Measurements from ENCODE around the gene VPS13C. TPM values are rescaled to one million over a fixed set of nuclear protein-coding genes. Genes with fewer than 3 reads are reported as not detected.
"Not testable (repeated sequence)": the region's sequence is repeated elsewhere in the genome, so short reads cannot be mapped to it uniquely, and the experiment has no call there.

Gene VPS13C
- total RNA-seq, 2 experiments from 2014 or later, result 87.9 to 100 TPM

DNA sequence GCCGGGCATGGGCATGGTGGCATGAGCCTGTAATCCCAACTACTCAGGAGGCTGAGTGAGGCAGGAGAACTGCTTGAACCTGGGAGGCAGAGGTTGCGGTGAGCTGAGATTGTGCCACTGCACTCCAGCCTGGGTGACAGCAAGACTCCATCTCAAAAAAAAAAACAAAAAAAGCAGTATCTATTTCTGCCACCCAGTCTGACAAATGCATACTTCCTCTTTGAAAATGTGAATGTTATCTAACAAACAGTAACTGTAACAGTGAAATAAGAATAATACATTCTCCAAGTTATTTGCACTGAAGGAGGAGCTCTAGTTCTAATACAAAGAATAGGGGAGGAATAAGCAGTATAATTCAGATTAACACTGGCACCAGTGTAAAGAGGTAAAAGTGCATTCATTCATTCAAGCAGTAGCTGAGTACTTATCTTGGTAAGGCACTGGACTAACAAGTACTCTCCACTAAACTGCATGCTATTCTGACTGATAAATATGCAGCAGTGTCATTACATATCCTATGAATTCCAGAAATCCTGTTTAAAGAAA is 12.9 kb downstream of the VPS13C start:
- Mint-ChIP-seq H3K4me3 (no peak overlapping the region), H3K27ac (no peak overlapping the region), H3K36me3 (peaks cover 13% of the 10 kb centered on the region), H3K27me3 (no peaks in the 10 kb centered on the region), H3K9me3 (peaks cover 2% of the 10 kb centered on the region), H3K4me1 (peaks cover 17% of the 10 kb centered on the region)
- no peak for ATAC-seq (ENCODE audit: low read depth)
- DNase-seq, result no peak
- POLR2A ChIA-PET, result no interaction called here

DNA sequence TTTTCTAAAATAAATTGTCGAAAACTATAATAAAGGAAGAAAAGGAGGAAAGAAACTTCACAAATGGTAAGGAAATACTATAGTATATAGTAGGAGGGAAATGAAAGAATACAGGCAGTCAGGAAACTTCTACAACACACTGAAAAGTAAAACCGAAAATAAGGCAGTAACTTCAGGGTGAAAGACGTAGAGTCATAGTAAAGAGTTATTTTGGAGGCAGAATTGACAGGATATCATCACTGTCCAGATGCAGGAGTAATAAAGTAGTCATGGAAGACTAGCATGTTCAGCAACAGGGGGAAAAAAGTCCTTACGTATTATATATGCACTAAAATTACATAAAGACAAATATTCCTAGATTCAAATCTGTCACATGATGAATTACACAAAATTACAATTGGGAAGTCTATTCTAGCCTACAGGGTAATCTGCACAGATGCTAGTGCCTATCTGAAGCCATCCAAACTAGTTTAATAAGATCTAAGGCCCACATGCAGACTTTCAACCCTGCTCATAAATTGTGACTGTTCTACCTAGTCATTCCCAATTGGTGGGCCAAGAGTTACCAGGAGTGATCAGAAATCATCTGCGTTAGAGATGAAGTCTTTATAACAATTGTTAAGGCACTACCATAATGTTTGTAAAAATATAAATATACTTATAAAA is 14.0 kb downstream of the VPS13C start:
- DNase-seq (no peak), ATAC-seq (ENCODE audit: low read depth) (peak; percentile 50)
- Mint-ChIP-seq H3K4me3 (peak overlapping the region; percentile 70), H3K9me3 (peaks cover 2% of the 10 kb centered on the region), H3K36me3 (peaks cover 11% of the 10 kb centered on the region), H3K4me1 (peaks cover 17% of the 10 kb centered on the region), H3K27ac (peak overlapping the region; percentile 71), H3K27me3 (no peaks in the 10 kb centered on the region)
- POLR2A ChIA-PET, result no interaction called here

DNA sequence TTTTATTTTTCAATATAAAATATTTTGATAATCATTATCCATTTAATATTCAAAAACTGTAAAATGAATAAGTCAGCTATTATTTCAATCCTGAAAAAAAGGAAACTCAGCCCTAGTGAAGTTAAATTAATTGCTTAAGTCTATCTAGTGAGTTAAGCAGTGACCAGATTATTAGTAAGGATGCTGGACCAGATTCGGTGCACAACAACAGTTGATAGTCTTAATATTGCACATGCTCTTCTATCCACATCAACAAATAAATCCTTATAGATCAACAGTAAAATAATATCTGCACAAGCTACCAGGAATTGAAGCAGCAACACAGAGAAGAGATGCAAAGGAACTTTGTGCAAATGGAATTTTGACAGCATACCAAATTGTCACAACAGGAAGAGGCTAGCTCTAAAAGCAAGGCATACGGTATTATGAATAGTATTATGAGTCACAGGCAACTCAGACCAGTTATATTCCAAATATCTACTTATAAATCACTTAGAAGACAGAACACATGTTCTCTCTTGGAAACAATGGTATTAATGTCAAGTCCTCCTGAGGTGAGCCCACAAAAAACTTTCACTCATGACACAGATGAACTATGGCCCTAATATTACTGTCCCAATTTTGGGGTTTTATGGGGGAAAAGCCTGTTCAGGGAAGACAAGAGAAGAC is 24.9 kb downstream of the VPS13C start:
- ATAC-seq (ENCODE audit: low read depth), result no peak
- H3K4me3 Mint-ChIP-seq, result no peak overlapping the region
- POLR2A ChIA-PET, result no interaction called here
- H3K36me3 Mint-ChIP-seq, result peaks cover 29% of the 10 kb centered on the region
- DNase-seq, result no peak
- H3K9me3 Mint-ChIP-seq, result peaks cover 7% of the 10 kb centered on the region
- H3K27me3 Mint-ChIP-seq, result no peaks in the 10 kb centered on the region
- H3K27ac Mint-ChIP-seq, result no peak overlapping the region
- peaks cover 4% of the 10 kb centered on the region for H3K4me1 Mint-ChIP-seq

DNA sequence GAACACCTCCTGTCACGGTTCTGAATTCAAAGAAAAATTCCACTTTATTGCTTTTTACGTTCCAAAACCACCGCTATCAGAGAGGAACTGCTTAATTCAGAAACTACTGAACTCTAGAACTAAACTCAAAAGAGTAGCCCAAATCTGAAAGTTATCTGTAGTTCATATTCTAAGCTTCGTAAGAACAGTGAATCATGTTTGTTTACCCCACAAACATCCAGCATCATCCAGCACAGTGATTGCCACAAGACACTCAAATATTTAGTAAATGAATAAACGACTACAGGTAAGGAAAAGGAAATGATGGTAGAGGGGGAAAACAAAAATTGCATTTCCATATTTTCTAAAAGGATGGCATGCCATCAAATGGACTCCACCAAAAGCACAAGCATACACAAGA is 32.3 kb downstream of the VPS13C start:
- POLR2A ChIA-PET, result no interaction called here
- H3K4me1 Mint-ChIP-seq, result peaks cover 8% of the 10 kb centered on the region
- DNase-seq, result no peak
- H3K27me3 Mint-ChIP-seq, result no peaks in the 10 kb centered on the region
- H3K9me3 Mint-ChIP-seq, result no peaks in the 10 kb centered on the region
- H3K36me3 Mint-ChIP-seq, result peaks cover 36% of the 10 kb centered on the region
- no peak overlapping the region for H3K27ac Mint-ChIP-seq
- no peak for ATAC-seq (ENCODE audit: low read depth)
- no peak overlapping the region for H3K4me3 Mint-ChIP-seq

DNA sequence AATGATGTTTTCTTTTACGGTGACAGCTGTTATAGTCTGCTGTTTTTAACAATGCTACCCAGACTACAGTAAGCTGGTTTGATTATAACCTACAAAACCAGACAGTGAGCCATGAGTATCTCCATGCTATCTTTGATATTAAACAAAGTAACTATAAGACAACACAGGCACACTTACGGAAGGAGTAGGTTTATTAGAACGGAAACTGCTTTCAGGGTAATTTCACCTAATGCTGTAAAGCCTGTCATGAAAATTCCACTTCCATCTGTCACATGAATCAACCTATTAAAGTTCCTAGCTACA is 33.0 kb downstream of the VPS13C start:
- POLR2A ChIA-PET, result no interaction called here
- Mint-ChIP-seq H3K36me3 (peaks cover 36% of the 10 kb centered on the region), H3K4me3 (no peak overlapping the region), H3K4me1 (peaks cover 8% of the 10 kb centered on the region), H3K9me3 (no peaks in the 10 kb centered on the region), H3K27me3 (no peaks in the 10 kb centered on the region), H3K27ac (no peak overlapping the region)
- ATAC-seq (ENCODE audit: low read depth) (no peak), DNase-seq (no peak)

DNA sequence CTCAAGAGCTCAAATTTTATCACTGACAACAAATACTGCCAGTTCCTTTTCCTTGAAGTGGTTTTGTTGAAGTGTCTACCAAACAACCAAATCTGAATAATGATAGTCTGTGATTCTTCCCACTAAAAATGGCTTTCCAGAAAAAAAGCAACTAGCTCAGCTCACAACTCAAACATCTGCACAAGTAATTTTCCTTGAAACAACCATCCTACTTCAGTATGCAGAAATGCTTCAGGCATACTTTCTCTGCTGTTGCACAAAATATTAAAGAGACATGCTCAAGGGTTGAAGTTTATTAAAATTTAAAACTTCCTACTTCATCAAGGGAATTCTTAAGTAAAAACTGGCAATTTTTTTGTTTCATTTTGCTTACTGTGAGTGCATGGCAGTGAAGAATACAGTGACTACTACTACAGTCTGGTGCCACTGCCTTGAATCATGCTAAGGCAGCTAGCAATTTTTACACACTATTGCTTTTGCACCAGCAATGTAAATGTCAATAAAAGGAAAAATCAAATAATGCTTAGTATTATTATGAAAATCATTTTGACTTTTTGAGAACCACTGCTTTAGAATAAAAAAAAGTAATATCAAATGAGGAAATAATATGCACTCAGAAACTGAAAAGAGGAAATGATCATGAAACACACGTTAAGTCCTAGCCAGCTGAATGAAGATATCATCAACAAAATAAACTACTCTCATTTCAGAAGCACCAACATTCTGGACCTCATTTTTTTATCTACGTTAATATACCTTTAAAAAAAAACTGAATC is 33.6 kb downstream of the VPS13C start:
- no peak for DNase-seq
- Mint-ChIP-seq H3K27me3 (no peaks in the 10 kb centered on the region), H3K4me3 (no peak overlapping the region), H3K4me1 (peaks cover 8% of the 10 kb centered on the region), H3K36me3 (peaks cover 40% of the 10 kb centered on the region), H3K27ac (no peak overlapping the region), H3K9me3 (no peaks in the 10 kb centered on the region)
- no peak for ATAC-seq (ENCODE audit: low read depth)
- POLR2A ChIA-PET, result no interaction called here

DNA sequence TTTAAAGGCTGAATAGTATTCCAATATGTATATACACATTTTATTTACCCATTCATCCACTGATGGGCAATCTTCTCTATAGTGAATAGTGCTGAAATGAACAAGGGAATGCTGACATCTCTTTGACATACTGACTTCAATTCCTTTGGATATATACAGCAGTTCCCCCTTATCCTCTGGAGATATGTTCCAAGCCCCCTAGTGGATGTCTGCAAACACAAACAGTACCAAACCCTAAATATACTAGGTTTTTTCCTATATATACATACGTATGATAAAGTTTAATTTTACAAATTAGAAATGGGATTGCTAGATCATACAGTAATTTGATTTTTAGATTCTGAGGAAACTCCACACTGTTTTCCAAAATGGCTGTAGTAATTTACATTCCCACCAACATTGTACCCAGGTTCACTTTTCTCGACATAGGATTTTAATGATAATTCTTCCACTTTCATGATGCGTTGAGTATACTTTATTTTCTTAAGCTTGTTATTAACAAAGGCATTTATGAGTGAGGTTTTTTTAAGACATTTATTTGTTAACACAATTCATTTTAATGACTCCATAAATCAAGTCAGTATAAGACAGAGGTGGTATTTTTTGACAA is 38.2 kb downstream of the VPS13C start:
- POLR2A ChIA-PET, result no interaction called here
- Mint-ChIP-seq H3K9me3 (peaks cover 8% of the 10 kb centered on the region), H3K4me1 (peaks cover 4% of the 10 kb centered on the region), H3K4me3 (no peak overlapping the region), H3K27ac (no peak overlapping the region), H3K27me3 (no peaks in the 10 kb centered on the region), H3K36me3 (peaks cover 46% of the 10 kb centered on the region)
- ATAC-seq (ENCODE audit: low read depth) (no peak), DNase-seq (no peak)

DNA sequence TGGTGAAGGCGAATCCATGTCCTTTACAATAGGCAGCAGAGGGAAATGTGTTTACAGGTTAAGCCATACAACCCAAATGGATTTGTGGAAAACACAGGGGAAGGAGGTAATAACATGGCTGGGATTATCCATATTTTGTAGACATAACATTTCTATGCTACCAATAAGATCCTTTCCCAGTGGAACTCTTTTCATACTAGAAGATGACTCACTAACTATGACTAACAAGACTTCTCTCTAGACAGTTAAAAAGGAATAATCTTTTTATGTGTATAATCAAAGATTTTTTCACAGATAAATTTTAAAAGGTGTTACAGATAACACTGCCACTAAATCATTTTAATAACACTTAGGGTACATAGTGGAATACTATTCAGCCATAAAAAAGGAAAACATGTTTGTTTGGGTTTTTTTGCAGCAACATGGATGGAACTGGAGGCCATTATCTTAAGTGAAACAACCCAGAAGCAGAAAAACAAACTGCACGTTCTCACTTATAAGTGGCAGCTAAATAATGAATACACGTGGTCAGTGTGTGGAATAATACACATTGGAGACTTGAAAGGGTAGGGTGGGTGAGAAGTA is 39.6 kb downstream of the VPS13C start:
- Mint-ChIP-seq H3K4me3 (no peak overlapping the region), H3K36me3 (peaks cover 48% of the 10 kb centered on the region), H3K4me1 (peaks cover 3% of the 10 kb centered on the region), H3K27me3 (no peaks in the 10 kb centered on the region), H3K9me3 (peaks cover 10% of the 10 kb centered on the region), H3K27ac (no peak overlapping the region)
- POLR2A ChIA-PET, result no interaction called here
- DNase-seq, result no peak
- no peak for ATAC-seq (ENCODE audit: low read depth)

DNA sequence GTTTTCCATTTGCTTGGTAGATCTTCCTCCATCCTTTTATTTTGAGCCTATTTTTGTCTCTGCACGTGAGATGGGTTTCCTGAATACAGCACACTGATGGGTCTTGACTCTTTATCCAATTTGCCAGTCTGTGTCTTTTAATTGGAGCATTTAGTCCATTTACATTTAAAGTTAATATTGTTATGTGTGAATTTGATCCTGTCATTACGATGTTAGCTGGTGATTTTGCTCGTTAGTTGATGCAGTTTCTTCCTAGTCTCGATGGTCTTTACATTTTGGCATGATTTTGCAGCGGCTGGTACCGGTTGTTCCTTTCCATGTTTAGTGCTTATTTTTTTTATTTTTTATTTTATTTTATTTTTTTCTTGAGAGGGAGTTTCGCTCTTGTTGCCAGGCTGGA is 54.9 kb downstream of the VPS13C start:
- POLR2A ChIA-PET; DNase-seq; H3K4me1 Mint-ChIP-seq; H3K27ac Mint-ChIP-seq; ATAC-seq (ENCODE audit: low read depth); H3K9me3 Mint-ChIP-seq; H3K4me3 Mint-ChIP-seq; H3K27me3 Mint-ChIP-seq: not testable (repeated sequence)
- peaks cover 25% of the 10 kb centered on the region for H3K36me3 Mint-ChIP-seq

DNA sequence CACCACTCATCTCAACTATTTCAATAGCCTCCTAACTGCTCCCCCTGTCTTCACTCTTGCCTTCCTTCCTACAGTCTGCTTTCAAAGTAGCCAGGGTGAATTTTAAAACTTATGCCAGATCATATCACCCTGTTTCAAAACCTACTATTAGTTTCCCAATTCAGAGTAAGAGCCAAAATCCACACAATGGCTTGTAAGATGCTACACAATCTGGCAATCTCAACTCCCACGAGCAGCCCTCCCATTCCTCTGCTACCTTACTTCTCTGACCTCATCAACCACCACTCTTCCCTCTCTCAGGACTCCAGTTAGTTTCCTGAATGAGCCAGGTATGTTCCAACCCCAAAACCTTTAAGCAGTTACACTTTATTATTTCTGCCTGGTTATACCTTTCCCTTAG is 62.5 kb downstream of the VPS13C start:
- ATAC-seq (ENCODE audit: low read depth), result no peak
- POLR2A ChIA-PET, result no interaction called here
- H3K4me3 Mint-ChIP-seq, result no peak overlapping the region
- peaks cover 29% of the 10 kb centered on the region for H3K36me3 Mint-ChIP-seq
- no peaks in the 10 kb centered on the region for H3K4me1 Mint-ChIP-seq
- H3K27me3 Mint-ChIP-seq, result no peaks in the 10 kb centered on the region
- no peak overlapping the region for H3K27ac Mint-ChIP-seq
- H3K9me3 Mint-ChIP-seq, result peaks cover 1% of the 10 kb centered on the region
- no peak for DNase-seq

DNA sequence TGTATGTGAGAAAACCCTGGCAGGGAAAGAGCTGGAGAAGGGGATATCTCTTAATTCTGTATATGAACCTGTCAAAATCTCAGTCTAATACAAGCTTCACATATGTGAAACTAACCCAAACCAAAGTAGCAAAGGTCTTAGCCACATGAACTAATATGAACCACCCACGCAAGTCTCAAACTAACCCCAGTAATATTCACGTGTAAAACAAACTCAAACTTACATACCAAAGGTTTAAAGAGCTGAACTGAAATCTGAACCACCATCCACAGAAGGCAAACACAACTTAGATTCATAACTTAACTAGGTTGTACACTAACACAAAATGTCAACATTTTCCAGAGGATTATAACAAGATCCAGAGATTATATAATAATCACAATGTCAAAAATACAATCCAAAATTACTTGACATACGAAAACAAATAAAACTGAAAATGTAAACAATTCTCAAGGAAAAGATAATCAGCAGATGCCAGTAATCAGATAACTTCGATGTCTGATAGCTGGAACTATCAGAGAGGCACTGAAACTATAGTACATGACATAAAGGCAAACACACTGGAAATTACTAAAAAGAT is 64.1 kb downstream of the VPS13C start:
- POLR2A ChIA-PET, result no interaction called here
- Mint-ChIP-seq H3K27me3 (no peaks in the 10 kb centered on the region), H3K36me3 (peaks cover 34% of the 10 kb centered on the region), H3K4me1 (no peaks in the 10 kb centered on the region), H3K9me3 (peaks cover 1% of the 10 kb centered on the region), H3K4me3 (no peak overlapping the region), H3K27ac (no peak overlapping the region)
- DNase-seq, result no peak
- ATAC-seq (ENCODE audit: low read depth), result no peak

DNA sequence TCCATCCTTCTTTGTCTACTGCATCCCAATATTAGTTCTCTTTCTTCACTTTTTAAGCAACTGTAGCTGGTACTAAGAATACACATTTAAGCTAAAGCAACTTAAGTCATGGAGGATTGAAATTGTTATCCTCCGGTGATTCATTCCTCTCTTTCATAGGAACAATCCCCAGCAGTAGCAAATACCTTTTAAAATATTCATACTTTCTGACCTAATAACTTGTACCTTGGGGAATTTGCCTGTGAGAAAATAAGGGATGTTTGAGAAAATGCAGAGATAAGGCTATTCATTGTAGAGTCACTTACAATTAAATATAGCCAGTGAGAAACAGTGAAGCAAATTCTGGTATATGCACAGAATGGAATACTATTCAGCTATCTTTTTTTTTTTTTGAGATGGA is 66.0 kb downstream of the VPS13C start:
- Mint-ChIP-seq H3K27me3 (no peaks in the 10 kb centered on the region), H3K27ac (no peak overlapping the region), H3K4me3 (no peak overlapping the region), H3K36me3 (peaks cover 41% of the 10 kb centered on the region), H3K4me1 (no peaks in the 10 kb centered on the region), H3K9me3 (peaks cover 2% of the 10 kb centered on the region)
- POLR2A ChIA-PET, result interaction anchor here (0.6 kb wide), 1 partner anchor 1596 kb away, joined by 6 read pairs; the partner anchor contains the start of gene ANXA2
- no peak for ATAC-seq (ENCODE audit: low read depth)
- DNase-seq, result no peak

DNA sequence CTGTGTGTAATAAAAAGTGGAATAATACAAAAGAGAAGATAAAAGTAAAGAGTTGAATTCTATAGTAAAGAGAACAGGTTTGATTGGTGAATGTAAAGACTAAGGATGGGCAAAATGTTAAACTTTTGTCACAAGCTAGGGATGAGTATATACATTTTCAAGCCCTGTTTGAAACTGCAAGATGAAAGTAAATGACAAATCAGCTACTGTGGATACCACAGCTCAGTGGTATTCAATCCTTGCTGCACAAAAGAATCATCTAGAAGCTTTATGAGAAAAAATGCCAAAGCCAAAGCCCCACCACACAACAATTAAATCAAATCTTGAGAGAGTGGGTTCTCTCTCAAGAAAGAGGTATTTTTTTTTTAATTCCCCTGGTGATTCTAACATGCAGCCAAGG is 67.7 kb downstream of the VPS13C start:
- Mint-ChIP-seq H3K4me1 (no peaks in the 10 kb centered on the region), H3K4me3 (no peak overlapping the region), H3K27me3 (no peaks in the 10 kb centered on the region), H3K9me3 (peaks cover 2% of the 10 kb centered on the region), H3K36me3 (peaks cover 49% of the 10 kb centered on the region), H3K27ac (no peak overlapping the region)
- ATAC-seq (ENCODE audit: low read depth), result no peak
- POLR2A ChIA-PET, result no interaction called here
- DNase-seq, result no peak

All from activated naive CD8-positive, alpha-beta T cell treated with anti-CD3 and anti-CD28 coated beads, Interleukin-2, amount 10 ng/mL, durations not matched to agents 7 days and 5 days (primary cell).